Hepatocyte (in vitro differentiated cells): ENCODE data around the gene SBF2. TPM values are rescaled to one million over a fixed set of nuclear protein-coding genes. Genes with fewer than 3 reads are reported as not detected.

Experiments used
- DNase-seq: peaks from one replicate; pipeline ENCODE4 v3.0.0-alpha.2; 2016; ENCODE audit warnings: low spot score
- H2AFZ ChIP-seq: fragments of 200-600 bp; sonication (generic); 2 replicates; pipeline ENCODE4 v1.6.0; 2016; ENCODE audit warnings: antibody characterized with exemption, mild to moderate bottlenecking
- H3K27ac ChIP-seq: fragments of 200-600 bp; sonication (generic); 2 replicates; pipeline ENCODE4 v1.5.1; 2016; ENCODE audit warnings: mild to moderate bottlenecking
- H3K27me3 ChIP-seq: fragments of 200-600 bp; sonication (generic); 2 replicates; pipeline ENCODE4 v1.6.1; 2016
- H3K36me3 ChIP-seq: fragments of 200-600 bp; sonication (generic); replicated peaks from 2 replicates; pipeline ENCODE4 v1.5.1; 2016; ENCODE audit warnings: low read depth; ENCODE audit not compliant: insufficient read depth
- H3K4me1 ChIP-seq: fragments of 200-600 bp; sonication (generic); 2 replicates; pipeline ENCODE4 v1.5.1; 2016; ENCODE audit warnings: mild to moderate bottlenecking, moderate library complexity; ENCODE audit not compliant: insufficient read depth
- H3K4me2 ChIP-seq: fragments of 200-600 bp; sonication (generic); 2 replicates; pipeline ENCODE4 v1.6.0; 2016
- H3K4me3 ChIP-seq: fragments of 200-600 bp; sonication (generic); 2 replicates; pipeline ENCODE4 v1.5.1; 2016; ENCODE audit warnings: mild to moderate bottlenecking
- H3K79me2 ChIP-seq: fragments of 200-600 bp; sonication (generic); 2 replicates; pipeline ENCODE4 v1.6.0; 2017; ENCODE audit warnings: mild to moderate bottlenecking
- H3K9me2 ChIP-seq: fragments of 200-600 bp; sonication (generic); replicated peaks from 2 replicates; pipeline ENCODE4 v1.6.0; 2017; ENCODE audit warnings: mild to moderate bottlenecking; ENCODE audit not compliant: insufficient read depth
- H3K9me3 ChIP-seq: fragments of 200-600 bp; sonication (generic); 2 replicates; pipeline ENCODE4 v1.5.1; 2016; ENCODE audit warnings: low read depth, mild to moderate bottlenecking
- H4K20me1 ChIP-seq: fragments of 200-600 bp; sonication (generic); 2 replicates; pipeline ENCODE4 v1.6.0; 2016; ENCODE audit warnings: mild to moderate bottlenecking; ENCODE audit not compliant: insufficient read depth, poor library complexity, severe bottlenecking
- CTCF ChIP-seq: fragments of 200-600 bp; sonication (generic); IDR thresholded peaks from 2 replicates; pipeline ENCODE4 v1.5.1; 2016; ENCODE audit warnings: antibody characterized with exemption, mild to moderate bottlenecking; ENCODE audit not compliant: poor library complexity
- EZH2 ChIP-seq: fragments of 200-600 bp; sonication (generic); IDR thresholded peaks from 2 replicates; pipeline ENCODE4 v1.6.1; 2016; ENCODE audit warnings: antibody characterized with exemption, mild to moderate bottlenecking, borderline replicate concordance
- EZH2phosphoT487 ChIP-seq: fragments of 200-600 bp; sonication (generic); IDR thresholded peaks from one replicate; pipeline ENCODE4 v1.6.1; 2018; ENCODE audit warnings: antibody characterized with exemption, mild to moderate bottlenecking, low read depth, moderate library complexity; ENCODE audit not compliant: unreplicated experiment, severe bottlenecking
- WGBS: methylation state at CpG from one replicate; pipeline ENCODE4 v1.1.6; 2016; ENCODE audit warnings: low lambda C conversion rate; ENCODE audit errors: missing lambda C conversion rate; 5-methylcytosine and 5-hydroxymethylcytosine counted together
- polyA plus RNA-seq: library from polyadenylated mRNA; unstranded; fragments of >200 nt; fragmentation: Nextera tagmentation; extraction: Ambion mirVana; gene quantifications from 2 replicates; pipeline ENCODE4 v1.2.1, GENCODE V29; 2016
- total RNA-seq: library from RNA; depleted of rRNA; stranded (reverse); fragments of >200 nt; gene quantifications from 2 replicates; pipeline ENCODE4 v1.2.3, GENCODE V29; 2014

The SBF2 gene
- total and polyA plus RNA-seq, 2 experiments from 2014 or later: 25.7 to 83.2 TPM

- H3K27ac ChIP-seq: no peak overlapping the region
- no peaks in the 10 kb centered on the region for H3K9me3 ChIP-seq
- no peak overlapping the region for H3K4me2 ChIP-seq
- H2AFZ ChIP-seq: no peak overlapping the region
- H3K27me3 ChIP-seq: no peaks in the 10 kb centered on the region
- H4K20me1 ChIP-seq: no peaks in the 10 kb centered on the region
- no peaks in the 10 kb centered on the region for H3K9me2 ChIP-seq
- peaks cover 62% of the 10 kb centered on the region for H3K79me2 ChIP-seq
- H3K4me3 ChIP-seq: no peak overlapping the region
- TF ChIP-seq EZH2phosphoT487: no peak
- TF ChIP-seq CTCF: no peak
- no peak for TF ChIP-seq EZH2
- DNase-seq: no peak
- H3K36me3 ChIP-seq: no peaks in the 10 kb centered on the region
- H3K4me1 ChIP-seq: no peaks in the 10 kb centered on the region
These were observed 20.3 kb downstream of the SBF2 start for GRCh38 chr11:10273738-10274137.

- Histone ChIP-seq H3K79me2 (peaks cover 58% of the 10 kb centered on the region), H3K9me3 (no peaks in the 10 kb centered on the region), H3K4me3 (no peak overlapping the region), H2AFZ (no peak overlapping the region), H3K27me3 (no peaks in the 10 kb centered on the region), H4K20me1 (no peaks in the 10 kb centered on the region), H3K27ac (no peak overlapping the region), H3K9me2 (no peaks in the 10 kb centered on the region), H3K36me3 (no peaks in the 10 kb centered on the region), H3K4me1 (peaks cover 5% of the 10 kb centered on the region), H3K4me2 (no peak overlapping the region)
- WGBS: 95% methylated on average over 3 of the region's 11 CpGs
- DNase-seq: no peak
- no peak for TF ChIP-seq EZH2phosphoT487
- TF ChIP-seq EZH2: no peak
- TF ChIP-seq CTCF: no peak
These were observed 21.9 kb downstream of the SBF2 start for GRCh38 chr11:10272132-10272531.

- TF ChIP-seq CTCF (no peak), EZH2phosphoT487 (no peak), EZH2 (no peak)
- peaks cover 48% of the 10 kb centered on the region for H3K79me2 ChIP-seq
These were observed 25.1 kb downstream of the SBF2 start for GRCh38 chr11:10268746-10269488.

More at GRCh38 chr11:10268746-10269488, 25.1 kb downstream of the SBF2 start:
- Histone ChIP-seq H3K4me1 (peaks cover 5% of the 10 kb centered on the region), H3K27ac (no peak overlapping the region), H3K9me3 (no peaks in the 10 kb centered on the region), H4K20me1 (no peaks in the 10 kb centered on the region), H2AFZ (no peak overlapping the region), H3K27me3 (no peaks in the 10 kb centered on the region), H3K36me3 (no peaks in the 10 kb centered on the region), H3K4me3 (no peak overlapping the region), H3K4me2 (no peak overlapping the region), H3K9me2 (no peaks in the 10 kb centered on the region)
- 56% methylated on average over 5 of the region's 5 CpGs for WGBS
- no peak for DNase-seq
